GM21737 (cell line): ENCODE results near the gene P2RY8.
"Not testable (repeated sequence)": the region's sequence is repeated elsewhere in the genome, so short reads cannot be mapped to it uniquely, and the experiment has no call there.

Experiments used
- ATAC-seq: cut with Tn5 transposase; IDR thresholded peaks from one replicate; pipeline ENCODE4 v1.9.1; 2021; ENCODE audit warnings: mild to moderate bottlenecking, moderate library complexity; ENCODE audit not compliant: unreplicated experiment

Gene P2RY8, protein sequence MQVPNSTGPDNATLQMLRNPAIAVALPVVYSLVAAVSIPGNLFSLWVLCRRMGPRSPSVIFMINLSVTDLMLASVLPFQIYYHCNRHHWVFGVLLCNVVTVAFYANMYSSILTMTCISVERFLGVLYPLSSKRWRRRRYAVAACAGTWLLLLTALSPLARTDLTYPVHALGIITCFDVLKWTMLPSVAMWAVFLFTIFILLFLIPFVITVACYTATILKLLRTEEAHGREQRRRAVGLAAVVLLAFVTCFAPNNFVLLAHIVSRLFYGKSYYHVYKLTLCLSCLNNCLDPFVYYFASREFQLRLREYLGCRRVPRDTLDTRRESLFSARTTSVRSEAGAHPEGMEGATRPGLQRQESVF

DNA sequence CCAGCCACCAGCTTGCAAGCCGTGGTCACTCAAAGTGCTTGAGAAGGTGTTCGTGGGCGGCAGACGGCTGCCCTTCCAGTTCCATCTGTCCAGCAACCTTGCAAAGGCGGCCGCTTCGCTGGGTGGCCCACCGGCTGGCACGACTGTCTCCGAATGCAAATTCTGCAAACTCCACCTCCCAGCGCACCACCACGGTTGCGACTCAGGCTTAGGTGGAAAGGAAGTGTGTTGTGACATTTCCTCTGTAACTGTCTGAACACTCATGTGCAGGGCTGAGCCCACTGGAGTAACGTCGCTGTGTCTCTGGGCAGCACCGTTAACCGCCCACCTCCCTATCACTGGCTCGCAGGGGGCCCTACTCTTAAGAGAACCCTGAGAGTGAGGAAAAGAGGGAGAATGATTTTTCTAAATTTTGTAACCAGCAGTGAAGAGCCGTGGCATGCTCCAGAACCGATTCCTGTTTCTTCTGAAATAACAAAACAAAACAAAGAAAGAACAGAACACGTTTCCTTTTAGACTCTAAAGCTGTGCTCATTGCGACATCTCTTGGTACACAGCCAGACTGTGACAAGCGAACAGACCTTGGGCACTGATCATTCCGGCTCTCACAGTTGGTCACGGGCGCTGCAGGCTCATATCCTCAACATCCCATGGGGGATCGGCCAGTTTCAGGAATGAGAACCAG is at the start of gene P2RY8:
TSS of gene P2RY8 (minus strand) at position 155 of the 685 bp plus-strand sequence. CDS start 70,627 bp downstream, outside the sequence.
- peak; percentile 68 for ATAC-seq

DNA sequence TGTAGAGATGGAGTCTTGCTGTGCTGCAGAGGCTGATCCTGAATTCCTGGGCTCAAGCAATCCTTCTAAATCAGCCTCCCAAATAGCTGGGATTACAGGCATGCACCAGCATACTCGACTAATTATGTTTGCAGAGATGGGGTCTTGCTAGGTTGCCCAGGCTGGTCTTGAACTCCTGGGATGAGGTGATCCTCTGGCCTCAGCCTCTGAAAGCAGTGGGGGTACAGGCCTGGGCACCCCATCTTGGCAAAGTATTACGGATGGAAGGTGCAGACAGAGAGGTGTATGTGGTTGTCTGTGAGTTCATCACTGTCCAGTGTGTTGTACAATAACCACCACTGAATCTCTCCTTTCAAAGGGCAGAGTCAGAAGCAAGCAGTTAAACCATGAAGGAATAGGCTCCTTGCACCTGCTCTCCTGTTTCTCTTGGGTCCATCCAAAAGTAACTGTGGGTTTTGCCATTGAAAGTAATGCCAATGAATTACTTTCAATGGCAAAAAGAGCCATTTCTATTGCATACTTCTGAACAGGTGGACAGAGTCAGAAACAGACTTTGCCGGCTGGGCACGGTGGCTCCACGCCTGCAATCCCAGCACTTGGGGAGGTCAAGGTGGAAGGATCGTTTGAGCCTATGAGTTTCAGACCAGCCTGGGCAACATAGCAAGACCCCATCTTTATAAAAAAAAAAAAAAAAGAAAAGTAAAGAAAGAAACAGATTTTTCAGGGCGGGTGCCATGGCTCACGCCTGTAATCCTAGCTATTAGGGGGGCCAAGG is 47.4 kb upstream of the P2RY8 start:
- ATAC-seq = no peak

DNA sequence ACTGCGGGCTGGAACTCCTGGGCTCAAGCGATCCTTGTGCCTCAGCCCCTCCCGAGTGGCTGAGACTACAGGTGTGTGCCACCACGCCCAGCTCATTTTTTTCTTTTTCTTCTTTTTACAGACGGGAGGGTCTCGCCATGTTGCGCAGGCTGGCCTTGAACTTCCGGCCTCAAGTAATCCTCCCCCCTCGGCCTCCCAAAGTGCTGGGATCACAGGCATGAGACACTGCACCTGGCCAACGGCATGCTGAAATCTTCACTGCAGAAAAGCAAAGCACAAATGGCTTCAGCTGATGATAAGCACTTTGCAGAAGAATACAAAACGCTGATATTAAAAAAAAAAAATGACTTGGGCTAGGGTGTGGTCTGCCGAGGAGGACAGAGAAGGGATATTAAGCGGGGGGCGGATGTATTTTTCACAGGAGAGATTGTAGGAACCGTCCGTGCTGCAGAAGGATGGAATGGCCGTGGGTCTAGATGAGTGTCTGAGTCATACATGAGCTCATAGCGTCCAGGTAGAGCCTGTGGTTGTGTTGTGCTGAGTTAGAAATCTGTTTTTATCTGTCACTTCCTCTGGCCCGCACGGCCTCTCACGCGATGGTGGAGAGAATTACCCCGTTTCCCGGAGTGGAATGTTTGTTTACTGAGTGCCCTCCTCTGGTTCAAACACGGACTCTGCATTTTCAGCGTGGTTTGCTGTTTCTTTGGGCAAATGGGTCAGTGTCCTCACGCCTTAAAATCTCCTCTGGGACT is 45.9 kb upstream of the P2RY8 start:
- no peak for ATAC-seq

DNA sequence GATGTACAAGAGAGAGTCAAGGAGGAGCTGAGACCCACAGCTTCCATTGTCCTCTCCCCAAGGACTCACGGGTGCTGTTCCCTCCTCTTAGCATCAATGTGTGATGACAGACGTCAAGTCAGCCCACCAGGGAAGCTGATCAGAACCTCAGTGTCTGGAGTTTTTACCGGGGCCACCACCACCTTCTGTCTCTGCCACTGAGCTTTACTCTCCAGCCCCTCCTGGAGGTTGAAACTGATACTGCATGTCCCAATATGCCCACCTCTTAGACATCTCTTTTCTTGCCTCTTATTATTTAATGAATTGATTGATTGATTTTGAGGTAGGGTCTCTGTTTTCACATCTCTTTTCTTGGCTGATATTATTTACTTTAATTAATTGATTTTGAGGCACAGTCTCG is 44.1 kb upstream of the P2RY8 start:
- no peak for ATAC-seq

DNA sequence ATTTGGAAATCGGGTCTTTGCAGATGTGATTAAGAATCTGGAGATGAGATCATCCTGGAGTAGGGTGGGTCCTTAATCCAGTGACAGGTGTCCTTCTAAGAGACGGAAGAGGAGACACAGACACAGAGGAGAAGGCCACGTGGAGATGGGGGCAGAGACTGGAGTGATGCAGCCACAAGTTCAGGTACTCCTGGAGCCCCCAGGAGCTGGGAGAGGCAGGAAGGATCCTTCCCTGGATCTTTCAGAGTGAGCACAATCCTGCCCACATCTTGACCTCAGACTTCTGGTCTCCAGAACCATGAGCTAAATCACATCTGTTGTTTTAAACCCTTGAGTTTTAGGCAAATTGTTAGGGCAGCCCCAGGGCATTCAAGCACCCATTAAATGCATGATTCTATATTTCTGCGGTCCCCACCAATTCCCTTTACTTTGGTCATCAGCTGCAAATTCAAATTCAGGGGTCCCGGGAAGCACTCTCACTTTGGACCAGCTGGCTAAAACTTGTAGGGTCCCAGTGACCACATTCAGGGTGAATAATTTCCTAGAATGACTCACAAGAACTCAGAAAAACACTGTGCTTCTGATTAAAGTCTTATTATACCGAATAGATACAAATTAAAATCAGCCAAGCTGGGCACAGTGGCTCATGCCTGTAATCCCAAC is 41.7 kb upstream of the P2RY8 start:
- no peak for ATAC-seq

DNA sequence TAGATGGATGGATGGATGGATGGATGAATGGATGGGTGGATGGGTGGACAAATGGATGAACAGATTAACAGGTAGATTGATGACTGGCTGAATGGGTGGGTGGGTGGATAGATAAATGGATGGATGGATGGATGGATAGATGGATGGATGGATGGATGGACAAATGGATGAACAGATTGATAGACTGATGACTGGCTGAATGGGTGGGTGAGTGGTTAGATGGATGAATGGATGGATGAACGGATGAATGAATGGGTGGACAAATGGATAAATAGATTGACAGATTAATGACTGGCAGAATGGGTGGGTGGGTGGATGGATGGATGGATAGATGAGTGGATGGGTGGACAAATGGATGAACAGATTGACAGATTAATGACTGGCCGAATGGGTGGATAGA is 40.9 kb upstream of the P2RY8 start:
- no peak for ATAC-seq

DNA sequence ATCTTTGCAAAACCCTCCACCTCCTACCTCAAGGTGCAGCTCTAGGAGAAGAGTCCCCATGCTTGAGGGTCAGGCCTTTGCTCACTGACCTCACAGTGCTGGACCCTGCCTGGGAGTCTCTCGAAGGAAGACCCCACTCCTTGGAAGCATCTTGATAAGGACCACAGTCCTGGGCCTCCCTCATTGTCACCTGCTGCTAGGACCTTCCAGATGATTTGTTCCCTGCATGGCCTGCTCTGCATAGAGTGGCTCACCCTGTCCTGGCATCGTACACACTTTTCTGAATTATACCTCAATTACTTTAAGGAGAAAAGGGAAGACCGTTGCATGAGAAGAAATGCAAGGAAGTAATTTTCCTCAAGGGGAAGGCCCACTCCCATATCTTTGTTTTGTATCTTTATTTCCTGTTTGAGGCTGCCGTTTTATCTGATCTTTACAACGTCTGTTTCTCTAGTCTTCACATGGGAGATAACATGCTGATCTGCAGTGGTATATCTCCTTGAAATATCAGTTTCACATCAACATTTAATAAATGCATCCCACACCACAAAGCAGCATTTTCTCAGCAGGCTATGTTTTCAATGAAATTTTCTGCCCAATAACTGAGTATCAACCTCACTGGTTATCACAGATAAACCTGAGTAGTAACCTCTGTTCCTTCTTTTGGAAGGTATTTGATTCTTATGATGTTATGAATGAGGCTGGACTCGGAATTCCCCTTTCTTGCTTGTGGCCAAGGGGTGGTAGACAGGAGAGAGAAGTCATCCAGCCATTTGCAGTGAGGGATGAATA is 39.4 kb upstream of the P2RY8 start:
- ATAC-seq = no peak

DNA sequence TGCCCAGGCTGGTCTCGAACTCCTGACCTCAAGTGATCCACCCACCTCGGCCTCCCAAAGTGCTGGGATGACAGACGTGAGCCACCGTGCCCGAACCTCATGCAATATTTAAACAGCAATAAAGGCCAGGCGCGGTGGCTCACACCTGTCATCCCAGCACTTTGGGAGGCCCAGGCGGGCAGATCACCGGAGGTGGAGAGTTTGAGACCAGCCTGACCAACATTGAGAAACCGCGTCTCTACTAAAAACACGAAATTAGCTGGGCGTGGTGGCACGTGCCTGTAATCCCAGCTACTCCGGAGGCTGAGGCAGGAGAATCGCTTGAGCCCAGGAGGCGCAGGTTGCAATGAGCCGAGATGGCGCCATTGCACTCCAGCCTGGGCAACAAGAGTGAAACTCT is 37.2 kb upstream of the P2RY8 start:
- ATAC-seq = not testable (repeated sequence)

DNA sequence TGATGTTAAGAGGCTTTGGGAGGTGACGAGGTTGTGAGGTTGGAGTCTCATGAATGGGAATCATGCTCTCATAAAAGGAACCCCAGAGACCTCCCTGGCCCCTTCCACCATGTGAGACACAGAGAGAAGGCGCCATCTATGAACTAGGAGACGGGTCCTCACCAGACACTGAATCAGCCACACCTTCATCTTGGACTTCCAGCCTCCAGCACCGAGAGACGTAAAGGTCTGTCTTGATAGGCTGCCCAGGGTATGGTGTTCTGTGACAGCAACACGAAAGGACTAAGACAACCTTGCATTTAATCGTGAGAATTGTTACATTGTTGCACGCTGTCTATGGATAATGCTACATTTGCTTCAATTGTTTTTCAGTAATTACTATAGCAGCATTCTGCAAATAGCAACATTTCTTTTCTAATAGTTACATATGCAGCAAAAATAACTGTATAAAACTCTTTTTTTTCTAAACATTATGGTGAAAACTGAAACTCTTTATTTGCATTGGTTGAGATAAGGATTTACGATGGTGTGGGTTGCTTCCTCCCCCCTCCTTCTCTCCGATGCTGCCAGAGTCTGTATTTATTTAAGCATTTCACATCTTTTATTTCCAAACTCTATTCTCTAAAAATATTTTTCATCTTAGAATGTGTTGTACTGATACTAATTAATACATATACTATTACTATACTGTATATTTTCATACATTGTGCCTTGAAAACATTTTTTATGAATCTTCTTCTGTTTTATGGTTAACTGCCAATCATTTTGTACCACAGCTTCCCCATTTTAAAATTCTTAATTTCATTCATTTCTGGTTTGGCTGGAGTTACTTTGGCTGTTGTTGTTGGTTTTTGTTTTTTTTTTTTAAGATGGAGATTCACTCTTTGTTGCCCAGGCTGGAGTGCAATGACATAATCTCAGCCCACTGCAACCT is 28.0 kb upstream of the P2RY8 start:
- no peak for ATAC-seq

DNA sequence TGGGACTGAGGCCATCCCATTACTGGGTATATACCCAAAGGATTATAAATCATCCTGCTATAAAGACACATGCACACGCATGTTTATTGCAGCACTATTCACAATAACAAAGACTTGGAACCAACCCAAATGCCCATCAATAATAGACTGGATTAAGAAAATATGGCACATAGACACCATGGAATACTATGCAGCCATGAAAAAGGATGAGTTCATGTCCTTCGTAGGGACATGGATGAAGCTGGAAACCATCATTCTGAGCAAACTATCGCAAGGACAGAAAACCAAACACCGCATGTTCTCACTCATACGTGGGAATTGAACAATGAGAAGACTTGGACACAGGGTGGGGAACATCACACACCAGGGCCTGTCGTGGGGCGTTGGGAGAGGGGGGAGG is 27.1 kb upstream of the P2RY8 start:
- ATAC-seq = not testable (repeated sequence)

DNA sequence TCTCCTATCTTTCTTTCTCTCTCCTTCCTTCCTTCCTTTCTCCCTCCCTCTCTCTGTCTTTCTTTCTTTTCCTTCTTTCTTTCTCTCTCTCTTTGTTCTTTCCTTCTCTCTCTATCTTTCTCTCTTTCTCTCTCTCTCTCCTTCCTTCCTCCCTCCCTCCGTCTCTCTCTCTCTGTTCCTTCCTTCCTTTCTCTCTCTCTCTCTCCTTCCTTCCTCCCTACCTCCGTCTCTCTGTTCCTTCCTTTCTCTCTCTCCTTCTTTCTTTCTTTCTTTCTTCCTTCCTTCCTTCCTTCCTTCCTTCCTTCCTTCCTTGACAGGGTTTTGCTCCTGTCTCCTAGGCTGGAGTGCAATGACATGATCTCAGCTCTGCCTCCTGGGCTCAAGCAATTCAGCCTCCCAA is 24.2 kb upstream of the P2RY8 start:
- no peak for ATAC-seq

DNA sequence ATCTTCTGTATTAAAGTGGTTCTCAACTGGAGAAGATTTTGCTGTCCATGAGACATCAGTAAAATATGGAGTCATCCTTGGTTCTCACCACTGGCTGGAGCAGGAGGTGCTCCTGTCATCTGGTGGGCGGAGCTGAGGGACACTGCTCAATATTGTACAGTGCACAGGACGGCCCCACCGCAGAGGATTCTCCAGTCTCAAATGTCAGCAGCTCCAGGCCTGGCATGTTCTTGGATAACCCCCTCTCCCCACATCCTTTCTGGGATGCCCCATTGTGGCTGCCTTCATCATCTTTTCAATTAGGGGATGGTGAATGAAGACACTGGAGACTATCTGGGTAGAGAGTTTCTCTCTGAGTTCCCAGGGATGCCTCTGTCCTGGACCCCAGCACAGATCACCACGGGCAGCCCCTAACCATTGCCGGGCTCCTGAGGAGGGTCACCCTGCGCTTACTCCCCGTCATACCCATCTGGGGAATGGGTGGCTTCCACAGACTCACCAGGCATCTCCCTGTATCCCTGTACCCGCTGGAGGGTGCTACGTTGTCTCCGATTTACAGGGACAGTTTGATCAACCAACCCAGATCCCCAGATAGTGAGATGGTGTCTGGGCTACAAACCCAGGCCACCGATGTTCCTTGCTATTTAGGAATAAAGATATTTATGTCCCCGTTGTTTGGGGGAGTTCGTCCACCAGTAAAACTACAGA is 21.9 kb upstream of the P2RY8 start:
- no peak for ATAC-seq

DNA sequence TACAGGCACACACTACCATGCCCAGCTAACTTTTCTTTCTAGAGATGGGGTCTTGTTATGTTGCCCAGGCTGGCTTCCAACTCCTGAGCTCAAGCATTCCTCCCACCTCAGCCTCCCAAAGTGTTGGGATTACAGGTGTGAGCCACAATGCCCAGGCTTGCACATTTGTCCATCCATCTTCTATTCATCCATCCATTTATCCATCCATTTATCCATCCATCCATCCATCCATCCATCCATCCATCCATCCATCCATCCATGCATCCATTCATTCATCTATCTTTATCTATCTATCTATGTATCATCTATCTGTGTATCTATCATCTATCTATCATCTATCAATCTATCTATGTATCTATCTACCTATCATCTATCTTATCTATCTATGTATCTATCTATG is 20.5 kb upstream of the P2RY8 start:
- not testable (repeated sequence) for ATAC-seq

DNA sequence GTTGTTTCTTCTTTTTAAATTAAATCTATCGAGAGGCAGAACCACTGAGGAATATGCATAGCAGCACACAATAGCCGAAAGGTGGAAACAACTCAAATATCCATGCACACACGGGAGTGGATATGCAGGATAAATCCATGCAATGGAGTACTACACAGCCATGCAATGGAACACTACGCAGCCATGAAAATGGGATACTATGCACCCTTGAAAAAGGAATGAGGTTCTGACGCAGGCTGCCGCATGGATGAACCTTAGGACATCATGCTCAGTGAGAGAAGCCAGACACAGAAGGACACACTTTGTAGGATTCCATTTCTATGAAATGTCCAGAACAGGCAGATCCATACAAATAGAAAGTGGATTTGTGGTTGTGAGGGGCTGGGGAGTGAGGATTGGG is 18.4 kb upstream of the P2RY8 start:
- ATAC-seq = no peak

DNA sequence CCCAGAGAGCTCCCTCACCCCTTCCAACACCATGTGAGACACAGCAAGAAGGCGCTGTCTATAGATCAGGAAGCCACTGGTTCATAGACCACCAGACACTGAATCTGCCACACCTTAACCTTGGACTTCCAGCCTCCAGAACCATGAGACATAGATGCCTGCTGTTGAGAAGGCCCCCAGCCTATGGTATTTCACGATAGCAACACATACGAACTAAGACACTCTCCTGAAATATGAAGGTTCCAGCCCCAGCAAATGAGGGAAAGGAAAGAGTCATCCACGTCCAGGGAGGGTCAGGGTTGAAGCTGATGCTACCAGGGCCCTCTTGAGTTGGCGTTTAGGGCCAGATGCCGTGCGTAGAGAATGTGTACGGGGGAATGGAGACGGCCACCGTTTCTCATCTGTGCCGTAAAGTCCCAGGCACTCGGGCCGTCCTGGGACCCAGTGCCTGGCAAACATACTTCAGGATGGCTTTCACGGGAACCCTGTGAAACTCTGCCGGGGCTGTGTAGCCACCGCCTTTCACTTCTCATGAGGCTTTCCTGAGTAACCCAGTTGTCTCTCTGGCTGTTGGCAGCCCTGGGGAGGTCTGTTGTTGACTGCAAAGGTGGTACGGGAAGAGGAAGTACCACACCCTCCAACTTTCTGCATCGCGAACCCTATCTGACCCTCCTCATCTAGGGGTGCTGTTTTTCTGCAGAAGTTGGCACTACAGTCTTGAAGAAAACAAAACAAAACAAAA is 17.7 kb upstream of the P2RY8 start:
- ATAC-seq = peak; percentile 49

DNA sequence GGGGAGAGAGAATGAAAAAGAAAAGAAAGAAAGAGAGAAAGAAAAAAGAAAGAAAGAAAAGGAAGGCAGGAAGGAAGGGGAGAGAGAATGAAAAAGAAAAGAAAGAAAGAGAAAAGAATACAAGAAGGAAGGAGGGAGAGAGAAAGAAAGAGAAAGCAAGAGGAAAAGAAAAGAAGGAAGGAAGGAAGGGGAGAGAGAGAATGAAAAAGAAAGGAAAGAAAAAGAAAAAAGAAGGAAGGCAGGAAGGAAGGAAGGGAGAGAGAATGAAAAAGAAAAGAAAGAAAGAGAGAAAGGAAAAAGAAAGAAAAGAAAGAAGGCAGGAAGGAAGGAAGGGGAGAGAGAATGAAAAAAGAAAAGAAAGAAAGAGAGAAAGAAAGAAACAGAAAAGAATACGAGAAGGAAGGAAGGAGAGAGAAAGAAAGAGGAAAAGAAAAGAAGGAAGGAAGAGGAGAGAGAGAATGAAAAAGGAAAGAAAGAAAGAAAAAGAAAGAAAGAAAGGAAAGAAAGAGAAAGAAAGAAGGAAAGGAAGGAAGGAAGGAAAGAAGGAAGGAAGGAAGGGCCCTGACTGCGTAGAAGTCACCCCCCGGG is 15.1 kb upstream of the P2RY8 start:
- no peak for ATAC-seq

DNA sequence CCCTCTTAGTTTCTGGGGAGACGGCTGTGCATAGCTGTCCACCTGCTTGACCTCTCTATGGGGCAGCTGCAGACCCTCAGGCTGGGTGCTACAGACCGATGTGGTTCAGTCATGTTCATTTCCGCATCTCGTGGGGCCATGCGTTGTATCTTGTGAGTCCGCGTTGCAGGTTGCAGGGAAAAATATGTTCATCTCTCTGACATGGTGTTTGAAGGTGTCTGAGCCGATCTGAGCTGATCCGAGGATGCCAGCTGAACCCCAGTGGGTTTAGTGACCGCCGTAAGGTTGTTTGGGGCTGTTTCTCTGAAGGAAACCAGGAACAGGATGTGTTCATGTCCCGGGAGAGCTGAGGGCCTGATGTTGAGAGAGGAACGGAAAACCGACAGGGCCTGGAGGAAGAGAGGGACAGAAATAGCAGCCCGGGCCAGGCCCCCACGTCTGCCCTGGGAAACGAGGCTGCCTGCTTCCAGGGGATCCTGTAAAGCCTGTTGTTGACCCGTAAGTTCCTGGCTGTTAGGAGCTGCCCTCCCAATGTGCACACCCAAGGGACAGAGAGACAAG is 9.8 kb upstream of the P2RY8 start:
- no peak for ATAC-seq
